K562 (cell line): ENCODE results near the gene MYL9. TPM values are rescaled to one million over a fixed set of nuclear protein-coding genes. Genes with fewer than 3 reads are reported as not detected.

ENCODE experiments used
- ATAC-seq: fragments of 200-7000 bp; cut with Tn5 transposase; 3 replicates; pipeline ENCODE4 v1.9.1; 2020; ENCODE audit warnings: moderate library complexity
- BruUV-seq: library from RNA; stranded (reverse); fragments of 400-500 nt; replicated peaks from 2 replicates; lab custom pipeline; 2021; lab: Mats Ljungman, UMichigan
- CTCF ChIA-PET: fragments of 300-600 bp; formaldehyde crosslinking; extraction: SDS; loops from one replicate; lab custom pipeline; 2021; ENCODE audit warnings: low intra/inter-chr PET ratio; lab: Yijun Ruan, JAX
- POLR2A ChIA-PET: fragments of 300-600, 350-650 bp; sonication (Branson Sonifier 250); formaldehyde crosslinking; extraction: SDS; loops from one replicate; lab custom pipeline; 2021; ENCODE audit warnings: antibody characterized with exemption, inconsistent platforms; lab: Yijun Ruan, JAX
- DNase-seq, 4 experiments: peaks; one replicate each; pipeline versions ENCODE4 v3.0.0 to v3.0.0-alpha.2; 2011 to 2018; ENCODE audit warnings: low spot score in 3 of 4, mixed read lengths in 3 of 4; ENCODE audit errors: extremely low read depth in 1 of 4
- FAIRE-seq: peaks from 2 replicates; lab custom pipeline; 2011; peaks lifted over from hg19 to GRCh38; lab: Jason Lieb, UNC
- H2AFZ ChIP-seq: 2 replicates; pipeline ENCODE4 v1.6.0; 2011; ENCODE audit warnings: low read depth, low read length, control low read depth, inconsistent platforms
- H3K27ac ChIP-seq: fragments of 200-600 bp; 3 replicates; pipeline ENCODE4 v1.8.0; 2011; ENCODE audit warnings: low read depth, mild to moderate bottlenecking, control low read depth, inconsistent platforms, low read length, moderate library complexity, mixed read lengths; ENCODE audit errors: extremely low read depth
- H3K27me3 ChIP-seq, 2 experiments: fragments of 300-600 bp in 1 of 2; 2 replicates in 1 of 2; 3 replicates in 1 of 2; pipeline versions ENCODE4 v1.6.0 to v1.8.0; 2011; ENCODE audit warnings: inconsistent platforms in 2 of 2, low read length in 2 of 2, mild to moderate bottlenecking in 1 of 2, mixed read lengths in 1 of 2, moderate library complexity in 1 of 2; ENCODE audit not compliant: control insufficient read depth in 2 of 2, insufficient read depth in 2 of 2
- H3K36me3 ChIP-seq: fragments of 300-600 bp; 3 replicates; pipeline ENCODE4 v1.8.0; 2011; ENCODE audit warnings: mild to moderate bottlenecking, low read length, inconsistent platforms; ENCODE audit not compliant: control insufficient read depth, insufficient read depth
- H3K4me1 ChIP-seq, 2 experiments: fragments of 200-600 bp in 1 of 2; replicated peaks in 1 of 2; 2 replicates in 1 of 2; 3 replicates in 1 of 2; pipeline versions ENCODE4 v1.5.1 to v1.8.0; 2011; ENCODE audit warnings: inconsistent platforms in 2 of 2, low read length in 2 of 2, mild to moderate bottlenecking in 1 of 2, mixed read lengths in 1 of 2, moderate library complexity in 1 of 2; ENCODE audit not compliant: control insufficient read depth in 2 of 2, insufficient read depth in 2 of 2
- H3K4me2 ChIP-seq: 2 replicates; pipeline ENCODE4 v1.6.1; 2011; ENCODE audit warnings: low read length, control low read depth, inconsistent platforms, mixed read lengths; ENCODE audit not compliant: insufficient read depth
- H3K4me3 ChIP-seq: fragments of 200-600 bp; sonication (generic), shearing (Covaris generic); 2 replicates; pipeline ENCODE4 v1.5.1; 2016; ENCODE audit warnings: control low read depth, inconsistent platforms
- H3K79me2 ChIP-seq: fragments of 200-600 bp; 3 replicates; pipeline ENCODE4 v1.8.0; 2011; ENCODE audit warnings: low read length, inconsistent platforms; ENCODE audit not compliant: control insufficient read depth, insufficient read depth
- H3K9ac ChIP-seq, 2 experiments: 2 replicates each; pipeline versions ENCODE4 v1.6.0 to v1.6.1; 2011; ENCODE audit warnings: low read depth in 2 of 2, low read length in 2 of 2, control low read depth in 1 of 2, inconsistent platforms in 1 of 2, mild to moderate bottlenecking in 1 of 2, mixed read lengths in 1 of 2; ENCODE audit not compliant: insufficient read depth in 1 of 2
- H3K9me1 ChIP-seq: one replicate; pipeline ENCODE4 v1.6.0; 2011; ENCODE audit warnings: inconsistent platforms, mild to moderate bottlenecking, low read length, moderate library complexity; ENCODE audit not compliant: control insufficient read depth, insufficient read depth
- H3K9me3 ChIP-seq: replicated peaks from 2 replicates; pipeline ENCODE4 v1.5.1; 2011; ENCODE audit warnings: low read depth, low read length, inconsistent platforms; ENCODE audit not compliant: control insufficient read depth, insufficient read depth
- H4K20me1 ChIP-seq: replicated peaks from 2 replicates; pipeline ENCODE4 v1.6.1; 2011; ENCODE audit warnings: low read length, inconsistent platforms, mixed read lengths; ENCODE audit not compliant: control insufficient read depth, insufficient read depth
- CEBPB ChIP-seq: fragments of 450-650 bp; IDR thresholded peaks from 2 replicates; pipeline ENCODE4 v1.6.1; 2016; ENCODE audit warnings: missing genetic modification characterization, missing compliant biosample characterization
- EWSR1 ChIP-seq: fragments of 450-650 bp; IDR thresholded peaks from 2 replicates; pipeline ENCODE4 v1.6.1; 2018; ENCODE audit warnings: borderline replicate concordance, mild to moderate bottlenecking, low read depth, moderate library complexity; ENCODE audit not compliant: partially characterized antibody
- HOMEZ ChIP-seq: fragments of 250-450 bp; sonication (Bioruptor Pico); IDR thresholded peaks from 2 replicates; pipeline ENCODE4 v1.4.0; 2020; ENCODE audit warnings: mild to moderate bottlenecking, moderate library complexity
- NBN ChIP-seq: fragments of 450-650 bp; IDR thresholded peaks from 2 replicates; pipeline ENCODE4 v1.6.1; 2016; ENCODE audit warnings: low read depth, mild to moderate bottlenecking
- NUFIP1 ChIP-seq: fragments of 450-650 bp; IDR thresholded peaks from 2 replicates; pipeline ENCODE4 v1.6.1; 2018; ENCODE audit not compliant: partially characterized antibody
- POLR2H ChIP-seq: IDR thresholded peaks from 2 replicates; pipeline ENCODE4 v1.6.1; 2016; ENCODE audit warnings: missing genetic modification characterization, low read depth, mild to moderate bottlenecking, control low read depth, missing compliant biosample characterization, moderate library complexity
- SMAD2 ChIP-seq: fragments of 150-350 bp; IDR thresholded peaks from 2 replicates; pipeline ENCODE4 v1.6.1; 2014; ENCODE audit warnings: low read depth, mild to moderate bottlenecking, low read length
- SRF ChIP-seq, 2 experiments: fragments of 250-450, 450-650 bp in 1 of 2; sonication (Bioruptor Pico) in 1 of 2; sonication (generic) in 1 of 2; formaldehyde crosslinking; IDR thresholded peaks; 2 replicates each; pipeline versions ENCODE4 v1.5.0 to v1.5.1; 2020 to 2022; ENCODE audit warnings: mild to moderate bottlenecking in 1 of 2, missing genetic modification reagents in 1 of 2
- SUPT5H ChIP-seq: fragments of 450-650 bp; IDR thresholded peaks from 2 replicates; pipeline ENCODE4 v1.6.1; 2016
- TGIF2 ChIP-seq: sonication (generic); formaldehyde crosslinking; IDR thresholded peaks from 2 replicates; pipeline ENCODE4 v1.8.1; 2022; ENCODE audit warnings: mild to moderate bottlenecking, missing genetic modification reagents, moderate library complexity
- ZBTB49 ChIP-seq: sonication (generic); formaldehyde crosslinking; IDR thresholded peaks from 2 replicates; pipeline ENCODE4 v1.8.0; 2022; ENCODE audit warnings: missing genetic modification reagents, mild to moderate bottlenecking, borderline replicate concordance
- ZFPM2 ChIP-seq: fragments of 250-450 bp; sonication (Bioruptor Pico); IDR thresholded peaks from 2 replicates; pipeline ENCODE4 v1.5.1; 2022; ENCODE audit warnings: mild to moderate bottlenecking
- ZNF121 ChIP-seq: sonication (generic); formaldehyde crosslinking; conservative IDR thresholded peaks from 2 replicates; pipeline ENCODE4 v1.8.0; 2022; ENCODE audit warnings: missing genetic modification reagents
- WGBS: fragments of 100-300 bp; shearing (Covaris generic); methylation state at CpG from one replicate; pipeline ENCODE4 v1.1.6; 2016; ENCODE audit warnings: low coverage, mixed read lengths; ENCODE audit not compliant: insufficient coverage; ENCODE audit errors: missing lambda C conversion rate; 5-methylcytosine and 5-hydroxymethylcytosine counted together
- in situ Hi-C: fragments of 300-500 bp; cut with MboI; formaldehyde crosslinking; loops from 4 replicates; pipeline ENCODE4 v1.15.0; 2018; ENCODE audit warnings: inconsistent platforms, mixed read lengths
- intact Hi-C: fragments of 100-400 bp; cut with micrococcal nuclease; formaldehyde crosslinking; loops from 2 replicates; pipeline ENCODE4 v1.14.2; 2022
- polyA plus RNA-seq, 8 experiments: library from polyadenylated mRNA; depleted of rRNA in 4 of 8; stranded (reverse) in 5 of 8; unstranded in 3 of 8; fragments of >200 nt; fragmentation: Nextera tagmentation in 2 of 8; fragmentation: Illumina TruSeq in 1 of 8; extraction: Ambion mirVana in 2 of 8; extraction: Trizol in 1 of 8; gene quantifications; 2 replicates each; pipeline versions ENCODE4 v1.2.1 to v1.2.3, GENCODE V29; 2011 to 2014; ENCODE audit warnings: inconsistent platforms in 1 of 8, missing spikeins in 1 of 8
- total RNA-seq, 7 experiments: library from RNA; depleted of rRNA in 6 of 7; stranded (reverse); fragments of >200 nt in 6 of 7; fragmentation: Illumina TruSeq in 2 of 7; extraction: Trizol in 2 of 7; gene quantifications; 2 replicates each; pipeline versions ENCODE4 v1.2.1 to v1.2.3, GENCODE V29; 2011 to 2021; ENCODE audit warnings: low replicate concordance in 1 of 7
- TF ChIP-seq, protein P1 (sequence below): fragments of 450-650 bp; IDR thresholded peaks from 2 replicates; pipeline ENCODE4 v1.6.1; 2016; ENCODE audit warnings: missing biosample characterization, missing genetic modification characterization
- TF ChIP-seq, protein P2 (sequence below): conservative IDR thresholded peaks from 2 replicates; pipeline ENCODE4 v1.6.1; 2011; ENCODE audit warnings: low read depth, mild to moderate bottlenecking, low read length; ENCODE audit not compliant: control insufficient read depth

MYL9 gene
- total and polyA plus RNA-seq, 9 of the 15 experiments (the other 6 are each of a cell fraction or from before 2014, with no cell fraction given): 0.11 to 3.2 (median 0.81) TPM; not detected in 1

- in situ Hi-C loops: no loop called here
- CTCF ChIA-PET: no interaction called here
- no TSS peak for BruUV-seq
Observed at GRCh38 chr20:36504295-36504694, 37.0 kb upstream of the MYL9 start.

More at GRCh38 chr20:36504295-36504694, 37.0 kb upstream of the MYL9 start:
- DNase-seq: no peak
- H3K79me2 ChIP-seq: no peaks in the 10 kb centered on the region
- H3K4me2 ChIP-seq: no peak overlapping the region
- H3K36me3 ChIP-seq: peaks cover 35% of the 10 kb centered on the region; the same call in 2 of the 3 replicates
- H3K4me1 ChIP-seq: no peaks in the 10 kb centered on the region
- no peak overlapping the region for H3K9ac ChIP-seq
- TF ChIP-seq ZFPM2 (CRISPR knock-in tag): no peak
- TF ChIP-seq, protein P1, sequence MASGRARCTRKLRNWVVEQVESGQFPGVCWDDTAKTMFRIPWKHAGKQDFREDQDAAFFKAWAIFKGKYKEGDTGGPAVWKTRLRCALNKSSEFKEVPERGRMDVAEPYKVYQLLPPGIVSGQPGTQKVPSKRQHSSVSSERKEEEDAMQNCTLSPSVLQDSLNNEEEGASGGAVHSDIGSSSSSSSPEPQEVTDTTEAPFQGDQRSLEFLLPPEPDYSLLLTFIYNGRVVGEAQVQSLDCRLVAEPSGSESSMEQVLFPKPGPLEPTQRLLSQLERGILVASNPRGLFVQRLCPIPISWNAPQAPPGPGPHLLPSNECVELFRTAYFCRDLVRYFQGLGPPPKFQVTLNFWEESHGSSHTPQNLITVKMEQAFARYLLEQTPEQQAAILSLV (tag): no peak
- no peak for TF ChIP-seq ZNF121 (CRISPR knock-in tag)
- TF ChIP-seq EWSR1: no peak
- TF ChIP-seq NUFIP1: no peak
- no peak for TF ChIP-seq ZBTB49 (CRISPR knock-in tag)
- TF ChIP-seq SMAD2: no peak
- no peak for TF ChIP-seq POLR2H
- TF ChIP-seq CEBPB (tag): no peak
- TF ChIP-seq HOMEZ (CRISPR knock-in tag): no peak
- TF ChIP-seq TGIF2 (CRISPR knock-in tag): no peak
- TF ChIP-seq, protein P2, sequence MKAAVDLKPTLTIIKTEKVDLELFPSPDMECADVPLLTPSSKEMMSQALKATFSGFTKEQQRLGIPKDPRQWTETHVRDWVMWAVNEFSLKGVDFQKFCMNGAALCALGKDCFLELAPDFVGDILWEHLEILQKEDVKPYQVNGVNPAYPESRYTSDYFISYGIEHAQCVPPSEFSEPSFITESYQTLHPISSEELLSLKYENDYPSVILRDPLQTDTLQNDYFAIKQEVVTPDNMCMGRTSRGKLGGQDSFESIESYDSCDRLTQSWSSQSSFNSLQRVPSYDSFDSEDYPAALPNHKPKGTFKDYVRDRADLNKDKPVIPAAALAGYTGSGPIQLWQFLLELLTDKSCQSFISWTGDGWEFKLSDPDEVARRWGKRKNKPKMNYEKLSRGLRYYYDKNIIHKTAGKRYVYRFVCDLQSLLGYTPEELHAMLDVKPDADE: no peak
- no peak for TF ChIP-seq SRF (CRISPR knock-in tag; IDR thresholded peaks at IDR 0.05)
- no peak for TF ChIP-seq NBN
- TF ChIP-seq SUPT5H: no peak
- TF ChIP-seq, all 486 proteins: peak for 0
- no peak overlapping the region for H3K4me3 ChIP-seq
- H2AFZ ChIP-seq: no peak overlapping the region
- H3K27me3 ChIP-seq: no peaks in the 10 kb centered on the region
- intact Hi-C loops: no loop called here
- H4K20me1 ChIP-seq: no peaks in the 10 kb centered on the region
- FAIRE-seq: no peak
- H3K27ac ChIP-seq: no peak overlapping the region
- POLR2A ChIA-PET: no interaction called here
- WGBS: 67% methylated on average over 4 of the region's 4 CpGs
- no peaks in the 10 kb centered on the region for H3K9me3 ChIP-seq
- no peaks in the 10 kb centered on the region for H3K9me1 ChIP-seq
- no peak for ATAC-seq
